NCI-H748 (cell line): ENCODE results near the gene CYRIA.

ENCODE experiments used
- DNase-seq: peaks from one replicate; lab custom pipeline; 2025; ENCODE audit not compliant: unreplicated experiment; lab: John Stamatoyannopoulos, UW

CYRIA gene

DNA sequence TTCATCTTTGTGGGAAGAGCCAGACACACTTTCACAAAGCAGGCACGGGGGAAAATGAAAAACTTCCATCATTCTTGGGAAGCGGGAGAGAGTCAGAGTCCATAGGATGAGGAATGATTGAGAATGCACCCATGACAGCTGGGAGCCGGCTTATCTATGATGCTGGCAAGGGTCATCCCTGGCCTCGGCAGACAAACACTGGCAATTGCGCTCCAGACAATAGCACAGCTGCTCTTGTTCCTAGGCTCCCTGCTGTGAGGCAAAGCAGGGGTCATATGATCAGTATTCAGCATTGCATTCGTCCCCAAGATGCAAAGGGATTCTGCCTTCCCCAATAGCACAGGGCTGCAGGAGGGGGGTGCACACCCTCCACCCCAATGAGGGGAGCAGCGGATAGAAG is 33.0 kb downstream of the CYRIA start:
- peak; percentile 68 for DNase-seq

DNA sequence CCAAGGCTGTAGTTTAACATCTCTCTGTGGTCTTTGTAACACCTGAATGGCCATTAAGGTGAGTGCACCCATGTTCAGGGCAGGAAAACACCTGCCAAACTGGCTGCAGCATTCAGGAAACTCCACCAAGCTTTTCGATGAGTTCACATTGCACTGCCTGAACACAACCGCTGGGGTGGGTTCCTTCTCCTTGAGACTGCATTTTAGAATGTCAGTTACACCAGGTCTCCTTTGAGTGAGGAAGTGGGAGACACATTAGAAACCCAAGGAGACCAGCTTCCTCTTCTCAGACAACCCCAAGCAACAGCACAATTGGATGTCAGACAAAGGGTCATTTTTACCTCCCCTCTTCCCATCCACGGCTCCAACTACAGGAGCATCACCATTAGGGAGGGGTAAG is 35.2 kb downstream of the CYRIA start:
- DNase-seq: no peak

- DNase-seq: no peak
Measured at GRCh38 chr2:16629770-16630169, 35.9 kb downstream of the CYRIA start.

- DNase-seq: no peak
Measured at GRCh38 chr2:16629044-16629443, 36.6 kb downstream of the CYRIA start.

DNA sequence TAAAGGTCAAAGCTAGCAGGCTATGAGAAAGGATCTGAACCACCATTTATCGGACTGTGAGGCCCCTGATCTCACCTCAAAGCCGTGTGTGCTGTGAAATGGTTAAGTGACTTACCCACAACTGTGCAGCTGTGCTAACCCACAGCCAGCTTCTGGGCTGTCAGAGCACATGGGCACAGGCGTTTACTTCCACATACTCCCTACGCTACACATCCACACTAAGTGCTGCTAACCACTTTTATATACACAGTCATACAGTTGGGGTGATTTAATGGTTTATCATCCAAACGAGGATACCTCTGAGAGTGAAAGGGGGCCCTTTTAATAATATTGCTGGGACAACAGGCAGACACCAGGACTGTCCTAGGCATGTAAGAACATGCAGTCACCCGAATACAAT is 37.3 kb downstream of the CYRIA start:
- no peak for DNase-seq

- DNase-seq: no peak
Measured at GRCh38 chr2:16626997-16627605, 38.5 kb downstream of the CYRIA start.

GRCh38 chr2:16626497-16626896 is 39.1 kb downstream of the CYRIA start:
- no peak for DNase-seq

DNA sequence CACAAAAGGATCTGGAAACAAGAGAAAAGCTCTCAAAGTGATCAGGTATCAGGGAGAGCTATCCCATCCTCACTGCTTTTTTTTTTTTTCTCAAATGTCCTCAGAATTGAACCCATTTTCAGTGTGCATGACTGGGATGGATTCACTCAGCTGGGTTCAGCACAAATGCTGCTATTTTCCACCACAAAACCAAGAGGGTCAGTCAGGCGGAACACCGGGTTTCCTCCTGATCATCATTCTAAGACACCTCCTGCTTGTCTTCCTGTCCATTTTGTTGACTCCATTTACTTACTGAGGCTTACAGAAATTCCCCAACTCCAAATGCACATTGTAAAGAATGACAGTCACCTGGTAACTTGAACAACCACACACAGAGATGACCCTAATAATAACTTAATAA is 39.9 kb downstream of the CYRIA start:
- no peak for DNase-seq

DNA sequence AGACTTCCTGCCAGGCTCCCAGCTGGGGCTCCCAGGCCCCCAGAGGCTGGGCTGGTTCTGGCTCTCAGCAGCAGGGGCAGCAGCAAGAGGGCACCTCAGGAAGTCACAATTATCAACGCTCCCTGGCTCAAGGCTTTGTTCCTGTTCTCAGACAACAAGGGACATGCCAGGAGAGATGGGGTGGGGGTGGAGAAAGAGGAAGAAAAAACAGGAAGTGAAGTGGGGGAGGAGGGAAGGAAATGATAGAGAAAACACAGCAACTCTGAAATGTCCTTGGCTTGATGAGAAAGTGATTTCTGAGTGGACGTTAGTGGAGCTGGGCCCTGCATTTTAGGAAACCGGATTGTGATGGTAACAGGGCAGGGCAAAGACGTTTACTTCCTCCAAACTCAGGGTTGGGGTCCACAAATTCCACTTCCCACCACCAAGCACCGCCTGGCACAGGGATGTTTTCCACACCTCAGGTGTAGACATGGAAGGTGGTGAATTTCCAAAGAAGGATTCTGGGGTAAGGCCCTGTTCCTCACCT is 40.4 kb downstream of the CYRIA start:
- DNase-seq: no peak

DNA sequence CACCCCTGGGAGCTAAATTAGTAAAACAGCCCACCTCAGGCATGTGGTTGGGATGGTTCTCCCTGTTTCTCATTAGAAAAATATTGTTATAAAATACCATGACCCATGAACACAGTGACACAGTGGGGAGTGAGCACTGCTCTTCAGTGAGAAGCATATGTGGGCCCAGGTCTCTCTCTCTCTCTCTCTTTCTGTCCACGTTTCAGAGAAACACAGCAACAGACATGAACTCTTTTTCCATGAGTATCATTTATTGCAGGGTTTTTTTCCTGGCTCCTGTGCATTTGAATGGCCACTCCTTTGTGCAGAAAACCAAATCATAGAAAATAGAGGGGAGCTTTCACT is 41.2 kb downstream of the CYRIA start:
- DNase-seq: no peak

DNA sequence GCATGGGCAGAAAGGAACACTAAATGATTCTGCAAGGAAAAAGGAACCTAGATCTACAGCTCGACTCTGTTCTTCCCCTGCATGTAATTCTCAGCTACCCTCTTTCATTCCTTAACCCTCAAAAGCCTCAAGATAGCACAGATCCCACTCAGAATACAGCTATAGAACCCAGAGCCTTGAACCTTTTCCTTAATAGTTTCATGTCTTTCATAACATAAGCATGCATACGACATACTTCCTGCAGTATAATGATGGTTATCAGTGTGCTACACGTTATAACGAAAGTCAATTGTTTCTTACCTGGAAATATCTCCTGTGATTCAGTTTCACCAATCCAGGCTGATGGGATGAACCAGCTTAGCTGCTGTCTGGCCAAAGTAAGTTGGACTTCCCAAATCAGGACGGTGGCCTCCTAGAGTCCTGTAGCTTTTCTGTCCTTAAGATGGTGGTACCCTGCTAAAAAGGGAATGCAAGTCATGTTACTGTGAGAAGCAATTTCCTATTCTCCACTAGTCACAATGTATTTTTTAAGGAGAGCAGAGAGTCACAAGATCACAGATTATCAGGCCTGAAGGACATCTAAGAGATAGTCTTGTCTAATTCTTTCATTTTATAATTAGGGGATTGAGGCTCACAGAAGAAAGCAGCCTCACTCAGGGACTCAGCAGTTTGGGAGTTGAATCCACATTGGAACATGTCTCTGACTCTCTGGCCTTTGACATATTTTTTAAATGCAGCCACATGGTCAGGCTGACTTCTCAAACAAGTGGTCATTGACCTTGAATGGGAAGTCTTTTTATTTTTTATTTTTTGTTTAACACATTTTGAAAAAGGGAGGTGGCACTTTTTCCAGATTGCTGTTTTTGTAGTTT is 41.8 kb downstream of the CYRIA start:
- DNase-seq: no peak

GRCh38 chr2:16623031-16623430 is 42.6 kb downstream of the CYRIA start:
- DNase-seq: no peak

- DNase-seq: no peak
Measured at GRCh38 chr2:16622399-16622968, 43.1 kb downstream of the CYRIA start.

- no peak for DNase-seq
Measured at GRCh38 chr2:16621316-16621715, 44.3 kb downstream of the CYRIA start.

- no peak for DNase-seq
Measured at GRCh38 chr2:16620590-16620989, 45.0 kb downstream of the CYRIA start.

DNA sequence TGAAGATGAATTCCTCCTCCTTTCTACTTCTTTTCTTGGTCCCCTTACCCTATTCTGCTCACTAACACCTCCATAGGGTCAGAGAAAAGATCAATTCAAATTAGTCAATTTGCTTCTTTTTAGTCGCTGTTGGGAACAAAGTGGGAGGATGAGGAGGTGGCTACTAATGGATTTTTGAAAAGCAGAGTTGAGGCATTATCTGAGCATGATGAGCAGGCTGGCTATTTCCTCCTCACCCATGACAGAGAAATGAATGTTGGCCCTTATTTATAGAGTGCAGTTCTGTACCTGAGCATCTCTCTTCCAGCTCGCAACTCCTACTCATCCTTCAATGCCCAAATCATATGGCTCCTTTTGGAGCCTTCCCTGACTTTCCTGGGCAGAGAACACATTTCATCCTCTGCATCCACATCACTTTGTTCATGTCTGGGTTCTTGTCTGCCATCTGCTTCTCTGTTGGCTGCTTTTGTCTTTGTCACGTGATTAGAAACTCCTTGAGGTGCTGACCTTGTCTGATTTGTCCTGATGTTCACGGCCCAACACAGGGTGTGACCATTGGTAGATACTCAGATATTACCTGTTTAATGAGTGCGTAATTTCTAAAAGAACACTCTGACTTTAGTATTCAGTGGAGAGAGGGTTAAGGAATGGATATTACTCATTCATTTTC is 45.9 kb downstream of the CYRIA start:
- no peak for DNase-seq

DNA sequence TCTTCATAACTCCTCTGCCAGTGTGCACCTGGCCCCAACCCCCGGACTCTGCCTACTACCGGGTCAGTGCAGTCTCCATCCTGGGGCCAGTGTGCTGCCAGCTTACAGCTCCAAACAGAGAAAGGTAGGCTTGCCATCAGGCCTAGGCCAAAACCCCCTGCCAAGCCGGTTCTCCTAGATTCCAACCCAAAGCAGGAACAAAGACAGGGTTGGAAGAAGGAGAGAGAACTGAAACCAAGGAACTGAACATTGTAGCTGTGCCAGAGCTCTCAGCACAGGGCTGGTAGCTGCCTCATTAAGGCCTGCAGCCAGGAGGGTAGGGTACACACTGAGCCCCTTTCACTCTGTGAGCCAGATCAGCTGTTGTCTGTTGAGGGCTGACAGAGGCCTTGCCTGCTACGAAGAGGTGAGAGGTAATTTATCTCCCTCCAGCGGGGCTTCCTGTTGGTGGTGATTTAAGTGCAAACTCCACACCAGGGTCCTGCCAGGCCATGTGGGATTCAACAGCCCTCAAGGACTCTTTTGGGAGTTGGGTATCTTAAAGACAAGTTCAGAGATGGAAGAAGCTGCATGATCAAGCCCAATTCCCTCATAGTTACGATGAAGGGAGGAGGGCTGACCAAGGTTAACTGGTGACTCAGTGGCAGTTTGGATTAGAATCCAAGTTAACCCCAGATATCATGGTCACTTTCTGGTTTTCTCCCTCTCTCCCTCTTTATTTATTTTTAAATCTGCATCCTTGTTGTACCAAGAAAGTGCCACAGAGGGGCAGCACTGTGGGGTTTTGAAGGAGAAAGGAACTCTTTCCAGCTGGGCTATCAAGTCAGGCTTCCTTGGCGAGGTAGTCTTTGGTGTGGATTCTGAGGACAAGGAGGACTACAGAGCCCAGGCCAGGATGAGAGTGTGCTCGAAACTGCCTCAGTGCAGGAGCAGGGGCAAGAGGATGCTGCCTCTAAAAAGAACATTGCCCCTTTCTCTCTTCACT is 48.1 kb downstream of the CYRIA start:
- DNase-seq: peak; percentile 32
